PFSK-1 (cell line): Measurements from ENCODE around the gene PPM1B.

Experiments
- FOXP2 ChIP-seq: optimal IDR thresholded peaks from 2 replicates; pipeline ENCODE3; 2011; ENCODE audit warnings: borderline replicate concordance, control low read depth, inconsistent platforms; ENCODE audit not compliant: insufficient read depth; ENCODE audit errors: extremely low read length, extremely low read depth
- POLR2AphosphoS5 ChIP-seq: IDR thresholded peaks from 2 replicates; pipeline ENCODE4 v1.6.1; 2012; ENCODE audit warnings: low read depth, mild to moderate bottlenecking, control low read depth, low read length, moderate library complexity
- SIN3A ChIP-seq: IDR thresholded peaks from 2 replicates; pipeline ENCODE4 v1.6.1; 2012; ENCODE audit warnings: mild to moderate bottlenecking, low read length, moderate library complexity, borderline replicate concordance; ENCODE audit not compliant: insufficient read depth
- TAF1 ChIP-seq: IDR thresholded peaks from 2 replicates; pipeline ENCODE4 v1.6.1; 2012; ENCODE audit warnings: low read length, control low read depth, borderline replicate concordance; ENCODE audit not compliant: insufficient read depth
- TF ChIP-seq, protein P1 (sequence below), 2 experiments: IDR thresholded peaks; 2 replicates each; pipeline versions ENCODE4 v1.6.1 to v1.8.0; 2011 to 2012; ENCODE audit warnings: low read depth in 2 of 2, low read length in 2 of 2, control low read depth in 1 of 2, inconsistent platforms in 1 of 2, mild to moderate bottlenecking in 1 of 2, moderate library complexity in 1 of 2; ENCODE audit not compliant: insufficient read depth in 1 of 2

Gene PPM1B

DNA sequence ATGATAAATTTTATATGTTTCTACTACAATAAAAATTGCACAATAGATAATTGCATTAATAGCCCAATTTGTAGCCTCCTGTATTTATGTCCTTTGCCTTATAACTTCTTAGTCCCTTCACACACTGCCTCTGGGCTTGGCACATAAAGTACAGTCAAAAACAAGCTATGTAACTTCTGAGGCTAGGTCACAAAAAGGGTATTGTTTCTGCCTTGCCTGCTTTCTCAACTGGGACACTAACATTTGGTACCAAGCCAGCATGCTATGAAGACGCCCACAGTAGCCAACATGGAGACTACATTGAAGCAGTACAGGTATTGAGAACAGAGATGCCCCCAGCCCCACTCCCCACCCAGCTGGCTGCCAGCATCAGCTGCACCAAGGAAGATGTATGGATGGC, 101.2 kb downstream of the PPM1B start:
- TF ChIP-seq, protein P1, sequence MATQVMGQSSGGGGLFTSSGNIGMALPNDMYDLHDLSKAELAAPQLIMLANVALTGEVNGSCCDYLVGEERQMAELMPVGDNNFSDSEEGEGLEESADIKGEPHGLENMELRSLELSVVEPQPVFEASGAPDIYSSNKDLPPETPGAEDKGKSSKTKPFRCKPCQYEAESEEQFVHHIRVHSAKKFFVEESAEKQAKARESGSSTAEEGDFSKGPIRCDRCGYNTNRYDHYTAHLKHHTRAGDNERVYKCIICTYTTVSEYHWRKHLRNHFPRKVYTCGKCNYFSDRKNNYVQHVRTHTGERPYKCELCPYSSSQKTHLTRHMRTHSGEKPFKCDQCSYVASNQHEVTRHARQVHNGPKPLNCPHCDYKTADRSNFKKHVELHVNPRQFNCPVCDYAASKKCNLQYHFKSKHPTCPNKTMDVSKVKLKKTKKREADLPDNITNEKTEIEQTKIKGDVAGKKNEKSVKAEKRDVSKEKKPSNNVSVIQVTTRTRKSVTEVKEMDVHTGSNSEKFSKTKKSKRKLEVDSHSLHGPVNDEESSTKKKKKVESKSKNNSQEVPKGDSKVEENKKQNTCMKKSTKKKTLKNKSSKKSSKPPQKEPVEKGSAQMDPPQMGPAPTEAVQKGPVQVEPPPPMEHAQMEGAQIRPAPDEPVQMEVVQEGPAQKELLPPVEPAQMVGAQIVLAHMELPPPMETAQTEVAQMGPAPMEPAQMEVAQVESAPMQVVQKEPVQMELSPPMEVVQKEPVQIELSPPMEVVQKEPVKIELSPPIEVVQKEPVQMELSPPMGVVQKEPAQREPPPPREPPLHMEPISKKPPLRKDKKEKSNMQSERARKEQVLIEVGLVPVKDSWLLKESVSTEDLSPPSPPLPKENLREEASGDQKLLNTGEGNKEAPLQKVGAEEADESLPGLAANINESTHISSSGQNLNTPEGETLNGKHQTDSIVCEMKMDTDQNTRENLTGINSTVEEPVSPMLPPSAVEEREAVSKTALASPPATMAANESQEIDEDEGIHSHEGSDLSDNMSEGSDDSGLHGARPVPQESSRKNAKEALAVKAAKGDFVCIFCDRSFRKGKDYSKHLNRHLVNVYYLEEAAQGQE (IDR thresholded peaks at IDR 0.05; ENCODE audit: insufficient read depth in 1 of 2, low read depth in 2 of 2, low read length in 2 of 2) = no peak
- no peak for TF ChIP-seq SIN3A

DNA sequence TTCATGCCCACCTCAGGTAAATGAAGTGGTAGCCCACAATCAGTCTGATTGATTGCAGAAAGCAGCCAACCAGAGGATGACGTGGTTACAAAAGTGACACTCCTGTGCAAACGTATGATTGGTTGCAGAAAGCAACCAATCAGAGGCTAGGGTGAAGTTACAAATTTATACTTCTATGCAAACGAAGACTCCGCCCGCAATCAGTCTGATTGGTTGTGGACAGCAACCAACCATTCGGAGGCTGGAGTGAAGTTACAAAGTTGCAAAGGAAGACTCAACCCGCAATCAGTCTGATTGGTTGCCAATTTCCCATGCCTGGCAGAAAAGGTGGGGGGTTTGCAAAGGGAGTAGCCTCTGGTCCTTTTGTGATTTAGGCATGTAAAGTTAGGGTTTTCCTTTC, 102.6 kb downstream of the PPM1B start:
- TF ChIP-seq POLR2AphosphoS5 (no peak), SIN3A (no peak), FOXP2 (no peak)
- TF ChIP-seq, protein P1 (IDR thresholded peaks at IDR 0.05; ENCODE audit: insufficient read depth in 1 of 2, low read depth in 2 of 2, low read length in 2 of 2) = no peak

DNA sequence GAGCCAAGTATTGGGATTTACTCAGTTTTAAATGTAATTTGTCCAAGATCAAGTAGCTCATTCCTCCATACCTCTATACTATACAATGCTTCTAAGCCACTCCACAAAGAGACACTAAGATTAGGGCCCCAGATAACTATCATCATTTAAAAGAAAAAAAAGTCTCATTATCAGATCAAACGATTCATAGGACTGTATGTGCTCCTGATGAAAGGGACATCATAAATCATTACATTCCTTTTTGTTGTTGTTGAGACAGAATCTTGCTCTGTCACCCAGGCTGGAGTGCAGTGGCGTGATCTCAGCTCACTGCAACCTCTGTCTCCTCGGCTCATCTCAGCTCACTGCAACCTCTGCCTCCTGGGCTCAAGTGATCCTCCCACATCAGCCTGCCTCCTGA, 104.4 kb downstream of the PPM1B start:
- TF ChIP-seq TAF1 (no peak), SIN3A (no peak), FOXP2 (no peak), POLR2AphosphoS5 (no peak)
- TF ChIP-seq, protein P1 (IDR thresholded peaks at IDR 0.05; ENCODE audit: insufficient read depth in 1 of 2, low read depth in 2 of 2, low read length in 2 of 2) = no peak

DNA sequence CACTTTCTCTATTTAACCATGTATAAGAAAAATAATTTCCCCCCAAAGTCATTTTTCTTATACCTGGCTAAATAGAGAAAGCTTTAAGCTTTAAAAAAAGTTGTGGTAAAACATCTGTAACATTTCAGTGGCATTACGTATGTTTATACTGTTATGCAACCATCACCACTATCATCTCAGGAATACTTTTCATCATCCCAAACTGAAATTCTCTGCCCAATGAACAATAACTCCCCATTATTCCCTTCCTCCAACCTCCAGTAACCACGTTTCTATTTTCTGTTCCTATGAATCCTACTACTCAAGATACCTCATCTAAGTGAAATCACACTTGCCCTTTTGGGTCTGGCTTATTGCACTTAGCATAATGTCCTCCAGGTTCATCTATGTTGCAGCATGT, 104.9 kb downstream of the PPM1B start:
- no peak for TF ChIP-seq POLR2AphosphoS5

DNA sequence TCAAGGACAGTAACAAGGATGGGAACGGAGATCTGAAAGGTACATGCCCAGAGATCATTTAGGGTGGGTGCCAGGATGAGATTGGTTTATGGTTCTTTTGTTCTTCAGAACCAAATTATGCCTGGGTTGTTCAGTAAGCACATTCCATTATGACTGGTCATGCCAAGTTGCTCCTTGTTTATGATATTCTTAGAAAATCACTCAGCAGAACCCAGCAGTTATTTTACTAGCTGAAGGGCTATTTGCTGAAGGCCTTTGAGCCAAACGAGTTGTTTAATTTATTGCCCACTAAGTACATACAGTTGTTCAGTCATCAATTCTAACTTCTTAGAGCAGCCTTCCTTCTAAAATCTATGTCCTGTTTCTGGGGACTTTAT, 107.2 kb downstream of the PPM1B start:
- TF ChIP-seq TAF1 (no peak), FOXP2 (no peak), POLR2AphosphoS5 (no peak), SIN3A (no peak)
- TF ChIP-seq, protein P1 (IDR thresholded peaks at IDR 0.05; ENCODE audit: insufficient read depth in 1 of 2, low read depth in 2 of 2, low read length in 2 of 2) = no peak

DNA sequence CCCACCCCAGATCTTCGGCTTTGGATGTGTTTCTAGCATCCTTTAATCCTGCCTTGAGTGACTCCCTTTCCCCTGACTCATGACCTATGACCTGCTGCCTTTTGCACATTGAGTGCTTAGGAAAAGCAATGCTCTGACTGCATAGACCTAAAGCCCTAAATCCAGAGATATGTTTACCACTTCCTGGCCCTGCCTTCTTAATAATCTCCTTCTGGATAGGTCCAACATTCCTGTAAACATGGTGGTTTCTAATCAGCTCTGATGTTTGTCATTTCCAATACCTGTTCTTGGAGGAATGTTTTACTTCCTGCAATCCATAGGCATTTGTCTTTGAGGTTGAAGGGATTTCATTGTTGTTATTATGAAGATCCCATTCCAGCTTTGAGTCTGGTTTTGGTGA, 108.9 kb downstream of the PPM1B start:
- TF ChIP-seq TAF1 (no peak), FOXP2 (no peak), POLR2AphosphoS5 (no peak), SIN3A (no peak)
- TF ChIP-seq, protein P1 (IDR thresholded peaks at IDR 0.05; ENCODE audit: insufficient read depth in 1 of 2, low read depth in 2 of 2, low read length in 2 of 2) = no peak
